Effector memory CD8-positive, alpha-beta T cell (primary cell): Measurements from ENCODE around the gene POLA1.
"Not testable (repeated sequence)": the region's sequence is repeated elsewhere in the genome, so short reads cannot be mapped to it uniquely, and the experiment has no call there.

Experiments used
- ATAC-seq: fragments of 150-1000 bp; cut with Tn5 transposase; replicated peaks from 2 replicates; pipeline ENCODE4 v1.10.0; 2021; ENCODE audit warnings: mild to moderate bottlenecking, moderate library complexity
- DNase-seq, 3 experiments: peaks; one replicate each; pipeline ENCODE4 v3.0.0; 2021
- H3K27ac Mint-ChIP-seq, 2 donors: one replicate each; pipeline ENCODE4 v1.8.0; 2022; ENCODE audit warnings: mild to moderate bottlenecking in 2 of 2, mixed read lengths in 2 of 2, moderate library complexity in 2 of 2
- H3K27me3 Mint-ChIP-seq, 2 donors: one replicate each; pipeline ENCODE4 v1.8.0; 2022; ENCODE audit warnings: mixed read lengths in 2 of 2
- H3K36me3 Mint-ChIP-seq: one replicate; pipeline ENCODE4 v1.8.0; 2022; ENCODE audit warnings: mild to moderate bottlenecking, moderate library complexity, mixed read lengths; ENCODE audit not compliant: insufficient read depth
- H3K4me1 Mint-ChIP-seq, 2 donors: one replicate each; pipeline ENCODE4 v1.8.0; 2022; ENCODE audit warnings: low read depth in 2 of 2, mixed read lengths in 2 of 2
- H3K4me3 Mint-ChIP-seq, 2 donors: one replicate each; pipeline ENCODE4 v1.8.0; 2022; ENCODE audit warnings: mild to moderate bottlenecking in 2 of 2, mixed read lengths in 2 of 2, moderate library complexity in 2 of 2
- H3K9me3 Mint-ChIP-seq, 2 donors: one replicate each; pipeline ENCODE4 v1.8.0; 2022; ENCODE audit warnings: mixed read lengths in 2 of 2

Gene POLA1

DNA sequence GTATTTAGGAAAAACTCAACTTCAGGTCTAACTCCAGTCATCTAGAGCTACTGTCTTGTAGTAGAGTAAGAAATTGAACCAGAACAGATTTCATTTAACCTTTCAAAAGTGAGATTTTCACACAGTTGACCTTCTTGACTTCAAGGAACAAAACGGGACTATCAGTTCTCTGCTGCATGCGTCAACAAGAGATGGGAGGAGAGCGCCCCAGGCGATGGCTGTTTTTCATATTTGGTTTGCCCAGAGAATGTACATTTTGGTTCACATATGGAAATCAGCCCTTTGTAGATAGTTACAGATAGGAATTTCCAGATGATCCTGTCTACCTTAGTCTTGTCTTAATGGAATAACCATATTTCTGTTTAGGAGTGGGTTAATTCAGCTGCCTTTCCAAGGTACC lies 158.1 kb downstream of the POLA1 start:
- DNase-seq = no peak
- Mint-ChIP-seq H3K9me3 (no peaks in the 10 kb centered on the region), H3K4me3 (no peak overlapping the region), H3K27ac (no peak overlapping the region), H3K36me3 (no peaks in the 10 kb centered on the region), H3K4me1 (no peaks in the 10 kb centered on the region), H3K27me3 (no peaks in the 10 kb centered on the region)
- ATAC-seq = no peak

- DNase-seq (no peak), ATAC-seq (no peak)
- Mint-ChIP-seq H3K27ac (no peak overlapping the region), H3K4me1 (no peaks in the 10 kb centered on the region), H3K36me3 (no peaks in the 10 kb centered on the region), H3K27me3 (no peaks in the 10 kb centered on the region), H3K4me3 (no peak overlapping the region), H3K9me3 (no peaks in the 10 kb centered on the region)
Measured at GRCh38 chrX:24858004-24858746, 164.5 kb downstream of the POLA1 start.

DNA sequence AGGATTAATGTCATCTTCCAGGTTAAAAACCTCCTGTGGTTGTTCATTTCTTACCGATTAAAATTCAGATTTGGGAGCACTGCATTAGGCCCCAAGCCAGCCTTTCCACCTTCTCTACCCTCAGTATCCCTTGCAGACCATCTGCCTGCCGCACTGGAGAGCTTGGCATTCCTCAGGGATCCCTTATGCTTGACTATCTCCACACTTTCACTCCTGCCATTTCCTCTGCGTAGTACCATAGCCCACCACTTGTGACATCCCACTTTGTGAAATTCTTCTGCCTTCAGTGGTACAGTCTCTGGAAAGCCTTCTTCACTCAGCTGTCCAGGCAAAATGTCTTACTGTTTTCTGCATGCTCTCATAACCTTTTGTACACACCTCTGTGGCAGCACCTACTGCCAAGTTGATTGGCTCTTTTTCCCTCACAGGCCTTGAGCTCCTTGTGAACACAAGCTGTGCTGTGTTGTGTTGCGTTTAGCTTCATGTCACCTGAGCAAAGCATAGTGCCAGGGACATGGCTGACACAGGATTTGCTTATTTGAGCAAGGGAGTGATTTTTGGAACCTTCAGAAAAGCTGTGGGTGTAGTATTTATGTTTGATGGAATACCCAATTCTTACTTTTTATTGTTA lies 165.6 kb downstream of the POLA1 start:
- Mint-ChIP-seq H3K4me1 (no peaks in the 10 kb centered on the region), H3K4me3 (no peak overlapping the region), H3K27me3 (no peaks in the 10 kb centered on the region), H3K9me3 (no peaks in the 10 kb centered on the region), H3K36me3 (no peaks in the 10 kb centered on the region), H3K27ac (no peak overlapping the region)
- DNase-seq (no peak), ATAC-seq (no peak)

GRCh38 chrX:24860140-24860539 lies 166.4 kb downstream of the POLA1 start:
- H3K27ac Mint-ChIP-seq = peak overlapping the region in 1 of 2 donors; percentile 16
- H3K9me3 Mint-ChIP-seq = no peaks in the 10 kb centered on the region
- H3K27me3 Mint-ChIP-seq = no peaks in the 10 kb centered on the region
- ATAC-seq = no peak
- no peak overlapping the region for H3K4me3 Mint-ChIP-seq
- H3K4me1 Mint-ChIP-seq = no peaks in the 10 kb centered on the region
- no peak for DNase-seq
- H3K36me3 Mint-ChIP-seq = no peaks in the 10 kb centered on the region

GRCh38 chrX:24862343-24862742 lies 168.6 kb downstream of the POLA1 start:
- DNase-seq = no peak
- no peaks in the 10 kb centered on the region for H3K4me1 Mint-ChIP-seq
- H3K27me3 Mint-ChIP-seq = no peaks in the 10 kb centered on the region
- no peak overlapping the region for H3K4me3 Mint-ChIP-seq
- no peaks in the 10 kb centered on the region for H3K9me3 Mint-ChIP-seq
- no peak overlapping the region for H3K27ac Mint-ChIP-seq
- no peak for ATAC-seq
- H3K36me3 Mint-ChIP-seq = no peaks in the 10 kb centered on the region

DNA sequence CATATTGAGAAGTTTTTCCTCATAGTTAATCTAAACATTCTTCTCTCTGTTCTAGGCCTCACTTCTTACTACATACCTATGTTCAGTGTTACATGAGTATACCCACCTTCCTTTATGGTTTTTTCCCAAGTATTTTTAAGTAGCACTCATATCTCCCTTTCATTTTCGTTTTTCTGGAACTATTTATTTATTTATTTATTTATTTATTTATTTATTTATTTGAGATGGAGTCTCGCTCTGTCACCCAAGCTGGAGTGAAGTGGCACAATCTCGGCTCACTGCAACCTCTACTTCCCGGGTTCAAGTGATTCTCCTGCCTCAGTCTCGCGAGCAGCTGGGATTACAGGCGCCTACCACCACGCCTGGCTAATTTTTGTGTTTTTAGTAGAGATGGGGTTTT lies 170.1 kb downstream of the POLA1 start:
- not testable (repeated sequence) for H3K27me3 Mint-ChIP-seq, H3K36me3 Mint-ChIP-seq, H3K27ac Mint-ChIP-seq, ATAC-seq, H3K4me1 Mint-ChIP-seq, DNase-seq, H3K4me3 Mint-ChIP-seq, H3K9me3 Mint-ChIP-seq

- H3K27ac Mint-ChIP-seq = no peak overlapping the region
Measured at GRCh38 chrX:24870143-24870542, 176.4 kb downstream of the POLA1 start.

GRCh38 chrX:24874604-24875247 lies 181.0 kb downstream of the POLA1 start:
- Mint-ChIP-seq H3K36me3 (no peaks in the 10 kb centered on the region), H3K27ac (no peak overlapping the region), H3K9me3 (no peaks in the 10 kb centered on the region), H3K4me3 (no peak overlapping the region), H3K27me3 (no peaks in the 10 kb centered on the region), H3K4me1 (no peaks in the 10 kb centered on the region)
- DNase-seq (no peak), ATAC-seq (no peak)

More at GRCh38 chrX:24870143-24870542, 176.4 kb downstream of the POLA1 start:
- H3K9me3 Mint-ChIP-seq = no peaks in the 10 kb centered on the region
- H3K27me3 Mint-ChIP-seq = no peaks in the 10 kb centered on the region
- H3K4me1 Mint-ChIP-seq = no peaks in the 10 kb centered on the region
- ATAC-seq = no peak
- no peaks in the 10 kb centered on the region for H3K36me3 Mint-ChIP-seq
- H3K4me3 Mint-ChIP-seq = no peak overlapping the region
- DNase-seq = no peak

DNA sequence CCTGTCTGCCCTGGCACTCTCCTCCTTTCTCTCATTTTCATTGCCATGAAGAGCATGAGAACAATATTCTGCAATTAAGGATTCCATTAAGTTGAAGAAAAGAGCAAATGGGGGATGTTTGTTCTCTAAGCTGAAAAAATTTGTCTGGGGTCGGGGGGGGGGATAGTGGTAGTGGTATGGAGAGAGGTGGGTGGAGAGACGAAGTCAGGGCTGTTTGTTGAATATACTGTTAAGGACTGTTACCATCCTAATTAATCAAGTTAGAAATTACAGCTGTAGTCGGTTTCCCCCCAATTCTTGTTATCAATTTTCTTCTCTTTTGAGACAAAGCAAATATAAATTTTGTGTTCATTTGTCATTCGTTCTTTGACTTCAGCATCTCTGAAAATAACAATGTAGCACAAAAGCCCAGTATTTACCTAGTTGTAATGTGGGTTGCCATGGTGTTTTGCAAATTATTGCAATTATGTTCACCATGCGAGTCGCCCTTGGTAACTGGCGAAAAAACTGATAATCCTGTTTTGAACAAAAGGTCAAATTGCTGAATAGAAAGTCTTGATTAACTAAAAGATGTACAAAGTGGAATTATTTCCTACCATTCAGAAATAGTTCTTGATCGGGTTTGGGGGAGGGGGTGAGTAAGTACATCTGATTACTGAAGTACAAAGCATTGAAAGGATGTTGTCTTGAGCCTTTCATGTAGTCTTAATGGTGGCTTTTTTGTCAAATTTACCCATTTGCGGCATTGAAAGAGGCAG lies 183.0 kb downstream of the POLA1 start:
- Mint-ChIP-seq H3K27me3 (no peaks in the 10 kb centered on the region), H3K4me1 (no peaks in the 10 kb centered on the region), H3K4me3 (no peak overlapping the region), H3K9me3 (no peaks in the 10 kb centered on the region), H3K36me3 (no peaks in the 10 kb centered on the region), H3K27ac (no peak overlapping the region)
- DNase-seq (no peak), ATAC-seq (no peak)

GRCh38 chrX:24877288-24877664 lies 183.6 kb downstream of the POLA1 start:
- H3K27me3 Mint-ChIP-seq = no peaks in the 10 kb centered on the region
- H3K9me3 Mint-ChIP-seq = no peaks in the 10 kb centered on the region
- H3K4me1 Mint-ChIP-seq = no peaks in the 10 kb centered on the region
- DNase-seq = no peak
- peak overlapping the region in 1 of 2 donors; percentile 64 for H3K27ac Mint-ChIP-seq
- H3K4me3 Mint-ChIP-seq = no peak overlapping the region
- no peak for ATAC-seq
- no peaks in the 10 kb centered on the region for H3K36me3 Mint-ChIP-seq

DNA sequence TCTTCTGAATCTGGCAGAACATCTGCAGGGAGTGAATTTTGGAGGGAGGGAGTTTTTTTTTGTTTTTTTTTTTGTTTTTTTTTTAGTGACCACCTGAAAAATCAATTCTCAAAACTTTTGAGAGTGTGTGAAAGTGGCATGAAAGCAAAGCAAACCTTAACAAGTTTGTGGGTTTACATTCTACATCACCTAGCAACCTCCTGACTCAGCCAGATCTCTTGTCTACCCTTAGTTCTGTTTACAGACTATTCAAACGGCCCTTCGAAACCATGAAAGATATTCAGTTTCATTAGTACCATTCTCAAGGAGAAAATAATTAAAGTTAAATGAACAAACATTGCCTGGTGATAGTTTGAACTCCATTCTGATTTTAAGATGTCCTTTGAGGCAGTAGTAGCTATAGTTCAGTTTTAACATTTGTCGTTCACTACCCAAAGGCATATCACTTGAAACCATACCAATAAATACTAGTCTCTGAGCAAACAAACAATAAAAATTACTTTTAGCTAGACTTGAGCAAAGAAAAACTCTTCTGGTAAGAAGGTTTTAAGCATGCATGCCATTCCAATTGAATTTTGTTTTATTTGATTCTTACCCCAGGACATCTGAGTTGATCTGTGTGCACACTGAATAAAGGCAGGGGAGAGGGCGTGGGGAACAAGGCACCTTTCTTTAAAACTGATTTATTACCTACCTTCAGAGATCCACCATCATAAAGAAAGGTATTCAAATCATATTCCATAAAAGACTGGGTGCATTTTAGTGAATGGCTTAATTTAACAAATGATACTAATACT lies 184.3 kb downstream of the POLA1 start:
- Mint-ChIP-seq H3K9me3 (no peaks in the 10 kb centered on the region), H3K4me1 (no peaks in the 10 kb centered on the region), H3K36me3 (no peaks in the 10 kb centered on the region), H3K4me3 (no peak overlapping the region), H3K27me3 (no peaks in the 10 kb centered on the region), H3K27ac (peak overlapping the region in 1 of 2 donors; percentile 64)
- DNase-seq (no peak), ATAC-seq (no peak)

GRCh38 chrX:24879679-24880078 lies 186.0 kb downstream of the POLA1 start:
- no peak for ATAC-seq
- H3K4me1 Mint-ChIP-seq = no peaks in the 10 kb centered on the region
- no peak overlapping the region for H3K27ac Mint-ChIP-seq
- DNase-seq = no peak
- H3K27me3 Mint-ChIP-seq = no peaks in the 10 kb centered on the region
- H3K36me3 Mint-ChIP-seq = no peaks in the 10 kb centered on the region
- no peaks in the 10 kb centered on the region for H3K9me3 Mint-ChIP-seq
- no peak overlapping the region for H3K4me3 Mint-ChIP-seq

DNA sequence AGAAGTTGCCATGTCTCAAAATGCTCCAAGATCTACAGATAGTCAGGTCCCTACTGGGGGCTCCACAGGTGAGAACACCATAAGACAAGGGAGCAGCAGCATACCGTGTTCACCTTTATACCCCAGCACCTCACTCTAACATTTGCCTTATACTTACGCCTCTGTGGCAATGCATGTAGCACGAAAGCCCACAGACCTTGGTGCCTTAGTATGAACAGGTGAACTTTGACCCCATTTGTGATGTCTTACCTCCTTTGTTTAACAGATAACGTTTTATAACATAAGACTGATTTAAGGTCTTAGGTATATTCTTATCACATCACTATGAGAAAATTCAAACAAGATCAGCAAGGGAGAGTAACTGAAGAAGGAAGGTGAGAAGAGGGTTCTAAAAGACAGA lies 193.2 kb downstream of the POLA1 start:
- peaks cover 15% of the 10 kb centered on the region for H3K36me3 Mint-ChIP-seq
- no peak for DNase-seq
- no peaks in the 10 kb centered on the region for H3K27me3 Mint-ChIP-seq
- H3K27ac Mint-ChIP-seq = no peak overlapping the region
- no peaks in the 10 kb centered on the region for H3K9me3 Mint-ChIP-seq
- no peak overlapping the region for H3K4me3 Mint-ChIP-seq
- ATAC-seq = no peak
- H3K4me1 Mint-ChIP-seq = no peaks in the 10 kb centered on the region
